Nephron progenitor cell (in vitro differentiated cells): ENCODE measurements around the gene STIM1.
"Not testable (repeated sequence)": the region's sequence is repeated elsewhere in the genome, so short reads cannot be mapped to it uniquely, and the experiment has no call there.

Source experiments
- DNase-seq: peaks from one replicate; pipeline ENCODE4 v3.0.0; 2021
- H3K27ac Mint-ChIP-seq: 2 replicates; pipeline ENCODE4 v1.8.0; 2021; ENCODE audit warnings: mild to moderate bottlenecking, moderate library complexity, mixed read lengths
- H3K27me3 Mint-ChIP-seq: 2 replicates; pipeline ENCODE4 v1.8.0; 2021; ENCODE audit warnings: mild to moderate bottlenecking, low read depth, mixed read lengths; ENCODE audit not compliant: poor library complexity
- H3K36me3 Mint-ChIP-seq: 2 replicates; pipeline ENCODE4 v1.8.0; 2021; ENCODE audit warnings: low read depth, mixed read lengths
- H3K4me1 Mint-ChIP-seq: 2 replicates; pipeline ENCODE4 v1.8.0; 2021; ENCODE audit warnings: mixed read lengths
- H3K4me3 Mint-ChIP-seq: 2 replicates; pipeline ENCODE4 v1.8.0; 2021; ENCODE audit warnings: mild to moderate bottlenecking, moderate library complexity, mixed read lengths
- H3K9me3 Mint-ChIP-seq: 2 replicates; pipeline ENCODE4 v1.8.0; 2021; ENCODE audit warnings: mild to moderate bottlenecking, moderate library complexity, mixed read lengths
- CTCF ChIP-seq: fragments of 200-600 bp; sonication (generic); IDR thresholded peaks from 2 replicates; pipeline ENCODE4 v1.5.0; 2021; ENCODE audit warnings: antibody characterized with exemption

The STIM1 gene

GRCh38 chr11:4127357-4127756, 271.9 kb downstream of the STIM1 start:
- no peak for TF ChIP-seq CTCF
- no peak overlapping the region for H3K27ac Mint-ChIP-seq
- no peak overlapping the region for H3K4me3 Mint-ChIP-seq
- H3K9me3 Mint-ChIP-seq, result no peaks in the 10 kb centered on the region
- no peaks in the 10 kb centered on the region for H3K4me1 Mint-ChIP-seq
- peaks cover 92% of the 10 kb centered on the region for H3K36me3 Mint-ChIP-seq
- no peaks in the 10 kb centered on the region for H3K27me3 Mint-ChIP-seq
- no peak for DNase-seq

- peaks cover 87% of the 10 kb centered on the region for H3K36me3 Mint-ChIP-seq
- H3K4me3 Mint-ChIP-seq, DNase-seq, H3K4me1 Mint-ChIP-seq, H3K9me3 Mint-ChIP-seq, H3K27me3 Mint-ChIP-seq, H3K27ac Mint-ChIP-seq: not testable (repeated sequence)
These were observed 274.8 kb downstream of the STIM1 start for GRCh38 chr11:4130219-4130618.

- peaks cover 79% of the 10 kb centered on the region for H3K36me3 Mint-ChIP-seq
- H3K27me3 Mint-ChIP-seq, result no peaks in the 10 kb centered on the region
- peaks cover 29% of the 10 kb centered on the region for H3K9me3 Mint-ChIP-seq
- no peak overlapping the region for H3K27ac Mint-ChIP-seq
- no peak for TF ChIP-seq CTCF
- no peak overlapping the region for H3K4me3 Mint-ChIP-seq
- no peak for DNase-seq
- no peaks in the 10 kb centered on the region for H3K4me1 Mint-ChIP-seq
These were observed 279.3 kb downstream of the STIM1 start for GRCh38 chr11:4134806-4135205.

GRCh38 chr11:4138497-4138896, 283.0 kb downstream of the STIM1 start:
- H3K27ac Mint-ChIP-seq, result no peak overlapping the region
- peaks cover 83% of the 10 kb centered on the region for H3K36me3 Mint-ChIP-seq
- no peaks in the 10 kb centered on the region for H3K27me3 Mint-ChIP-seq
- no peak overlapping the region for H3K4me3 Mint-ChIP-seq
- no peaks in the 10 kb centered on the region for H3K4me1 Mint-ChIP-seq
- TF ChIP-seq CTCF, result no peak
- H3K9me3 Mint-ChIP-seq, result peaks cover 52% of the 10 kb centered on the region
- no peak for DNase-seq

GRCh38 chr11:4140067-4140636, 284.7 kb downstream of the STIM1 start:
- Mint-ChIP-seq H3K4me1 (no peaks in the 10 kb centered on the region), H3K27me3 (no peaks in the 10 kb centered on the region), H3K27ac (no peak overlapping the region), H3K4me3 (no peak overlapping the region), H3K9me3 (peaks cover 52% of the 10 kb centered on the region), H3K36me3 (peaks cover 71% of the 10 kb centered on the region)
- no peak for DNase-seq
- no peak for TF ChIP-seq CTCF
